GM12878 (cell line): ENCODE results near the gene GRIN3A.

Experiments
- CBX5 ChIP-seq: sonication (generic); IDR thresholded peaks from 2 replicates; pipeline ENCODE4 v1.6.1; 2016; ENCODE audit warnings: low read depth, moderate library complexity, mild to moderate bottlenecking, inconsistent platforms
- CTCF ChIP-seq, 3 experiments: IDR thresholded peaks in 2 of 3; conservative IDR thresholded peaks in 1 of 3; 2 replicates each; pipeline ENCODE4 v1.5.1; 2011; ENCODE audit warnings: low read depth in 3 of 3, low read length in 3 of 3, mild to moderate bottlenecking in 3 of 3, control low read depth in 2 of 3, moderate library complexity in 2 of 3, inconsistent platforms in 1 of 3, mixed read lengths in 1 of 3; ENCODE audit not compliant: control insufficient read depth in 2 of 3, insufficient read depth in 1 of 3; ENCODE audit errors: extremely low read depth in 1 of 3
- EP300 ChIP-seq, 2 experiments: fragments of 150-350 bp in 1 of 2; IDR thresholded peaks; 2 replicates each; pipeline ENCODE4 v1.6.1; 2011 to 2012; ENCODE audit warnings: low read depth in 2 of 2, low read length in 2 of 2, borderline replicate concordance in 1 of 2, improper control_type of control experiment in 1 of 2, inconsistent platforms in 1 of 2; ENCODE audit not compliant: control insufficient read depth in 1 of 2
- ETV6 ChIP-seq, 2 experiments: fragments of 450-650 bp in 1 of 2; IDR thresholded peaks in 1 of 2; conservative IDR thresholded peaks in 1 of 2; 2 replicates each; pipeline ENCODE4 v1.6.1; 2014; ENCODE audit warnings: antibody characterized with exemption in 1 of 2, borderline replicate concordance in 1 of 2, low read depth in 1 of 2, mild to moderate bottlenecking in 1 of 2, moderate library complexity in 1 of 2
- IRF3 ChIP-seq: fragments of 450-650 bp; IDR thresholded peaks from 2 replicates; pipeline ENCODE4 v1.6.1; 2014; ENCODE audit warnings: mild to moderate bottlenecking
- MAX ChIP-seq: IDR thresholded peaks from 2 replicates; pipeline ENCODE4 v1.6.1; 2012; ENCODE audit warnings: low read depth, low read length, improper control_type of control experiment
- POLR2A ChIP-seq: IDR thresholded peaks from 2 replicates; pipeline ENCODE4 v1.6.1; 2011; ENCODE audit warnings: low read depth, mild to moderate bottlenecking, low read length
- POLR2AphosphoS2 ChIP-seq: IDR thresholded peaks from 2 replicates; pipeline ENCODE4 v1.6.1; 2011; ENCODE audit warnings: low read depth, mild to moderate bottlenecking, low read length, improper control_type of control experiment, moderate library complexity
- RBBP5 ChIP-seq: fragments of 200-600 bp; sonication (generic); conservative IDR thresholded peaks from 2 replicates; pipeline ENCODE4 v1.6.1; 2016
- TCF12 ChIP-seq: IDR thresholded peaks from 2 replicates; pipeline ENCODE4 v1.6.1; 2011; ENCODE audit warnings: low read depth, mild to moderate bottlenecking, low read length
- YY1 ChIP-seq: IDR thresholded peaks from 2 replicates; pipeline ENCODE4 v1.6.1; 2011; ENCODE audit warnings: low read depth, mild to moderate bottlenecking, low read length
- ZBTB4 ChIP-seq: fragments of 450-650 bp; formaldehyde crosslinking; IDR thresholded peaks from 2 replicates; pipeline ENCODE4 v1.4.0; 2022; ENCODE audit warnings: mild to moderate bottlenecking, moderate library complexity

GRCh38 chr9:101567725-101568350, 170.6 kb downstream of the GRIN3A start:
- TF ChIP-seq ETV6 (conservative IDR thresholded peaks at IDR 0.05 in 1 of 2, IDR thresholded peaks at IDR 0.05 in 1 of 2; ENCODE audit: borderline replicate concordance in 1 of 2, low read depth in 1 of 2) (no peak), POLR2A (no peak), CTCF (IDR thresholded peaks at IDR 0.05 in 2 of 3, conservative IDR thresholded peaks at IDR 0.05 in 1 of 3; ENCODE audit: control insufficient read depth in 2 of 3, extremely low read depth in 1 of 3, insufficient read depth in 1 of 3, low read depth in 3 of 3, low read length in 3 of 3) (no peak), EP300 (IDR thresholded peaks at IDR 0.05; ENCODE audit: borderline replicate concordance in 1 of 2, control insufficient read depth in 1 of 2, low read depth in 2 of 2, low read length in 2 of 2) (no peak), IRF3 (no peak), YY1 (no peak), TCF12 (no peak), RBBP5 (no peak), POLR2AphosphoS2 (no peak), ZBTB4 (no peak), MAX (no peak), CBX5 (no peak)
